ENCODE data around the gene FAM76B.
"Not testable (repeated sequence)": the region's sequence is repeated elsewhere in the genome, so short reads cannot be mapped to it uniquely, and the experiment has no call there.

Gene FAM76B

DNA sequence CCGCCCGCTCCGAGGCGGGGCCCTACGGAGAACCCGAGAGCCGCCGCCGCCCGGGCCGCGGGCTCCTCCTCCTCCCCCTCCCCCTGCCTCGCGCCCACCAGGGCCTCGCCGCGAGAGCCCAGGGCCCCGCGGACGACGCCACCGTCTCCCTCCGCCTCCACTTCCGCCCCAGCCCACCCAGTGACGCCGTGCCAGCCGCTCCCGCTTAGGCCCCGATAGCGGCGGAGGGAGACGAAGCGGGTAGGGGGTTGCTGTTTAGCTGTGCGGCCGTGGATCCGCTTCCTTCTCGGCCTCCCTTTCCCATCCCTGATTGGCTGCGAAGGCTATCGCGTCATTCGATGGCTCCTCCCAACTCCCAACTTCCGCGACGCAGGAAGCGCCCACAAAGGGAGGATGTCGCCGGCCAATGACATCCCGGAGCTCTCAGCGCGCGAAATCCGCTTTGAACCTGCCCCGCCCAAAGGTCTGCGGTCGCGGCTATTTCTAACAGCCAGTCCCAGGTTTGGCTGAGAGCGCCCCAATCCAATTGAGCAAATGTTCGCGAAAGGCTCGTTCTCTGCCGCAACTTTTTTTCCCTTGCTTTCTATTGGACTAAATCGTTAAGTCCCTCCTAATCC, at the start of gene FAM76B:
Gene FAM76B (minus strand): TSS at position 277 of the 617 bp plus-strand sequence. CDS start 304 bp downstream, outside the sequence.
- peak; percentile 95 for DNase-seq

DNA sequence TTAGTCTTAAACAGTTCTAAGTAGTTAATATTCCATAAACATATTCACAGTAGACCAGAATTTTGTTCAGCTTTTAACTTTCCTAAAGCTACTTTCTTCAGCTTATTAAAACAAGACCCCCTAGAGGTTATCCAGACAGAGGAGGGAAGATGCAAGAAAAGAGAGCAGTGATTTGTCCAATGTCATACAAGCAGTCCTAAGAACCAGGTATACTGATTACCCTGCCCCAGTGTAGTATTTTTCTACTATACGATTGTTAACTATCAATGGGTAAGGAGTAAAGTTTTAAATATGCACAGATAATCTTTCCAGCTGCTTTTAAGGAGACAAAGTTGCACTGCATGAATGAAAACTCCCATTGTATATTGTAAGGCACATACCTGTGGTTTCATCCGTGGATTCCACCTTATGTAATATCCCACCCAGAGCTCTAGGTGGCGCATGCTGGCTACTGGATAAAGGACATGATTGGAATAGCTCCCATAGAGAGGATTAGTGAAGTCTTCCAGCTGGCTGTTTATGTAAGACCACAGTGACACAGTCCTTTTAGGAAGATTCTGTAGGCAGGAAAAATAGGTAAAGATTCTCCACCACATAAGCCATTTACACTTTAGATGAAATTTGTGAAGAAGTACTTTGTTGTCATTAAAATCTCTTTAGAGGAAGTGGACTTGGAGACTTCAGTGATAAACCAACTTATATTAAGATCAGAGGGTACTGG, 46.3 kb upstream of the FAM76B start:
- DNase-seq: peak; percentile 45

- no peak for DNase-seq
These were observed 45.8 kb upstream of the FAM76B start for GRCh38 chr11:95835351-95835750.

DNA sequence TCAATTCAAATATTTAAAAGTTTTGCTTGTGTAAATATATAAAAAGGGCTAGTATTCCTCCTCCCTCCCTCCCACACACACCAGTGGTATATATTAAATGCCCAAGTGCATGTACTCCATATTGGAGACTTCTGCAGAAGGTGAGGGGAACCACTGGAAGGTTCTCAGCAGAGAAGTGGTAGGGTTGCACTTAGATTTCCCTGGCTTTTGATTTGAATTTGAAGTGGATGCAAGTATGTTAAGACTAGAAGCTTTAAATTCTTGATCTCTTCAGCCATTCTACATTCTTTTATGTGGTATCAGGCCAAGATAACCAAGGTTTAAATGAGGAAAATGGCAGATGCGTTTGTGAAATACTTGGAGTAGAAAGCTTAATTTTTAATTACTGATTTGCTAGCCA, 43.8 kb upstream of the FAM76B start:
- DNase-seq: no peak

DNA sequence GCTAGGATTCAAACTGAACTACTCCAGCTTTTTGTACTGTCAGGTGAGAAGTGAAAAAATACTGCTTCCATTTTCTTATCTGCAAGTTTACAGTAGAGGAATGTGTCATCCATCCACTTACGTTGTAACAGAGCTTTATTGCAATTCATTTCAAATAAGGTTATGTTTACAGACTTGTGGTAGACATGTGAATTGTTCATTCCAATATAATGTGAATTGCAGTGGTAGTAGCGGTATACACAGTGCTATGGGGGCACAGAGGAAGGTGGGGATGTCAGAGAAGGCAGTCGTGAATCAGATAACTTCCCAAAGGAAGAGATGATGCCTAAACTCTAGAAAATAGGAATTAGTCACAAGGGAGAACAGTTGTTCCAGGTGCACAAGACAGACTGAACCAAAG, 43.2 kb upstream of the FAM76B start:
- DNase-seq: no peak

GRCh38 chr11:95831198-95831883, 41.8 kb upstream of the FAM76B start:
- no peak for DNase-seq

- DNase-seq: no peak
These were observed 40.1 kb upstream of the FAM76B start for GRCh38 chr11:95829580-95830259.

DNA sequence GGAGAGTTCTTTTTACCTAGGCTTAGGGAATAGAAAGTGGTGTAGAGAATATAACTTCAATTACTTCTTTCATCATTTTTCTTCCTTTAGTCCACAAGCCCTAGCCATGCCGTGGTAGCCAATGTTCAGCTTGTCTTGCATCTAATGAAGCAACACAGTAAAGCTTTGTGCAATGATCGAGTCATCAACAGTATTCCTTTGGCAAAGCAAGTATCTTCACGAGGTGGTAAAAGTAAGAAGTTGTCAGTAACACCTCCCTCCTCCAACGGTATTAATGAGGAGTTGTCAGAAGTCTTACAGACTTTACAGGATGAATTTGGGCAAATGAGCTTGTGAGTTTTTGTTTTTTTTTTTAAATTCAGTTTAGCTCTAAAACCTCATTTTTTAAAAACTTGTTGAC, 38.1 kb upstream of the FAM76B start:
- no peak for DNase-seq

DNA sequence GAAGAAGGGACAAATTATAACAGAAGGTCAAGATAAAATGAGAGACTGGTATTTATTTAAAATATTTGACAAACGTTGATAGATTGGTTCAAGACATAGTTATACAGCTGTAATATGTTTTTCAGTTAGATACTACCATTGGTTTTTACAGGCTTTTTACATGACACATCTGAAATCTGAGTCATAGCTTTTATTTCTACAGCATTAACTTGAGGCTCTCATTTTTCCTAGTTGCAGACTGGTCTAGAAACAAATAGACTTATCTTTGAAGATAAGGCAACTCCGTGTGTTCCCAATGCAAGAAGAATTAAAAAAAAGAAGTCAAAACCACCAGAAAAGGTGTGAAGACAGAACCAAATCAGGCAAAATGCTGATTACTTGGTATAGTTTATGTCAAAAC, 32.1 kb upstream of the FAM76B start:
- no peak for DNase-seq

GRCh38 chr11:95816037-95816436, 26.5 kb upstream of the FAM76B start:
- no peak for DNase-seq

GRCh38 chr11:95811052-95811451, 21.5 kb upstream of the FAM76B start:
- not testable (repeated sequence) for DNase-seq

GRCh38 chr11:95806464-95806863, 16.9 kb upstream of the FAM76B start:
- DNase-seq: not testable (repeated sequence)

- DNase-seq: no peak
These were observed 16.3 kb upstream of the FAM76B start for GRCh38 chr11:95805869-95806268.

DNA sequence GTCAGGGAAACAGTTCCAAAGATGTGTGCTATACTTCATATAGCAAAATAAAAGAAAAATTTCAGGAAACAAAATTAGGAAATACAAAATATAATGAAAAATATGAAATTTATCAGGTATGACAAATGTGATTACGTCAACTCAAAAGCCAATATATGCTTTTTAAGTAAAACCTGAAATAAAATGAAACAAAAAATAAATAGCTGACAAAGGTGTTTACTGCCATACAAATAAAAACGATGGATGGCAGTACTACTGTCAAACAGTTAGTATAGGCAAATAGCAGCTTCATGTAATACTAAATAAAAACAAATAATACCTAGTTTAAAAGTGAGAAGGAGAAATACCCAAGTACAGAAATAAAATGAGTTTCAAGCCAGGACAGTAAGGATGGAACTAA, 14.4 kb upstream of the FAM76B start:
- no peak for DNase-seq

DNA sequence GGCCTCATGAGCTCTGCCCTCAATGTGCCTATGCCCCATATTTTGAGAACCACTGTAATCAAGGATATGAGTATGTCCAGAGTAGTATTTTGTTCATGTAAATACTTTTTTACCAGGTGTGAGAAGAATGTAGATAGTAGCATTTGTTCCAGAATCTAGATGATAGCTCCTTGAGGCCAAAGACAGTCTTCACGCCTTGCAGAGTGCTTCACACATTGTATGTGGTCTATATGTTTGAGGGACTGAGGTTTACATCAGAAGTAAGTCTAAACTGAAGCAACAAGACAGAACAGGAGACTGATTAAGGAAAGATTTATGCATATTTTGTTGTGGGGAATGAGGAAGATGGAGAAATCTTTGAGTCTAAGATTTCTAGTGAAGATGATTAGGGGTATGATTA, 13.2 kb upstream of the FAM76B start:
- DNase-seq: no peak

DNA sequence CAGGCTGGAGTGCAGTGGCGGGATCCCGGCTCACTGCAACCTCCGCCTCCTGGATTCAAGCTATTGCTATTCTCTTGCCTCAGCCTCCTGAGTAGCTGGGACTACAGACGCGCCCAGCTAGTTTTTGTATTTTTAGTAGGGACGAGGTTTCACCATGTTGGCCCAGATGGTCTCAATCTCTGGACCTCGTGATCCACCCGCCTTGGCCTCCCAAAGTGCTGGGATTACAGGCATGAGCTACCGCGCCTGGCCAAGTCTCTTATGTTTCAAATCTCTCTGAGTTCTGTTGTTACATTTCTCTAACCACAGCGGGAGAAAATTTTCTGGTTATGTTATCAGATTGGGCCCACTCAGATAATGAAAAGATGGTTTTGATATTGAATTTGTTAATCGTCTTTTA, 10.9 kb upstream of the FAM76B start:
- no peak for DNase-seq

- DNase-seq: no peak
These were observed 10.0 kb upstream of the FAM76B start for GRCh38 chr11:95799546-95799945.

DNA sequence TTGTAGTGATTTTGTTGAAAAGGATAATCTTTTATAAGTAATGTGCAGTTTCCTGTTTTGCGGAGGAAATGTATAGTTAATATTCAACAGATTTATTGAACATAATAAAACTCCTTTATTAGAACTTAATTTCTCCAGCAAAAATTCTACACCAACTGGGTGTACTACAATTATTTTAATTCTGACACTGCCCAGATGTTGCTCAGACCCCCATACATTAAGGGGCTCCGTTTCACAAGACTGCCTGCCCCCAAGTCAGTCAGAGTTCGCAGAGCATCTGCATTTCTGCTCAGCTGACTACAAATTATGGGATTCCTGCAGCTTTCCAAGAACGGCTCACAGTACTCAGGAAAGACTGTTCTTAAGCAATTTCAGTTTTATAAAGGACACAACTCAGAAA, 6.9 kb upstream of the FAM76B start:
- no peak for DNase-seq

DNA sequence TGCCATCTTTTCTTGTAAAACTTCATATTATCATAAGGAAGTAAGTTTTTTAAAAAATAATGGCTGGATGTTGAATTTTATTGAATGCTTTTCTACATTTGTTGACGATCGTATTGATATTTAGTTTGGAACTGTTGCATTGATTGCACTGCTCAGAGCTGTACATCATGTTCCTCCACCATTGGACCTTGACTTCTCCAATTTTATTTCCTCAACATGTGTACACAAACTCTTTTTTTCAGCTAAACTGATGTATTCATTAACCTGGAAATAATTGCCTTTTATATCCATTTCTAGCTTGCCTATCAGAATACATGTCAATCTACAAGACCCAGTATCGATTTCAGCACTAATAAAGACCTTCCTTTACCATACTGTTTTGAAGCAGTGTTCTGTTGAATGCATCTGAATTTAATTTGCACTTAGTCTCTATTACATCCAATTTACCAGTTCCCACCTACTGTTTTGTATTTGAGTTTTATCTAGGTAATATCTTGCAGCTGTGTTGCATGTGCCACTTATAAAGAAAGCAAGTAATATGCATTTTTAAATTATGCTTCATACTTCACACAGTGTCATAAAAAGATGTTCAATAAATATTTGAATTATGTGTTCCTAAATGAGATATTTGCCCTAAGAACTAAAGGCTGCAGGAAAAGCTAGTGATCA, 6.2 kb upstream of the FAM76B start:
- no peak for DNase-seq

GRCh38 chr11:95794086-95794485, 4.5 kb upstream of the FAM76B start:
- no peak for DNase-seq

DNA sequence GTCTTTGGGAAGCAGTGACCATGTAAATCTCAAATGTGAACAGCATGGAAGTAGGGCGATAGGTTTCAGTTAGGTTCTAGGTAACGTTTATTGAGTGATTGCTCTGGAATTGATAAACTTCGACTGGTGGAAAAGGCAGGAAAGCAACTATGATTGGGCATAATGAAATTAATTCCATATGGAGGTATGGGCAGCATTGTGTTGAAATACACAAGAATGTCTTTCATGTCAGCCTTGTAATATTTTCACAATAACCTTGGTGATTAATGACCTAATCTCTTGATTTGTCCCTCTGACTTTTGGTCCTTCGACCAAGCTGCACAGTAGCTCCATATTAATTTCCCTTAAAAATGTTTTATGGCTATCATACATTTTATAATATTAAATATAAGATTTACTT, 3.5 kb upstream of the FAM76B start:
- DNase-seq: no peak

GRCh38 chr11:95792700-95793099, 3.1 kb upstream of the FAM76B start:
- no peak for DNase-seq

DNA sequence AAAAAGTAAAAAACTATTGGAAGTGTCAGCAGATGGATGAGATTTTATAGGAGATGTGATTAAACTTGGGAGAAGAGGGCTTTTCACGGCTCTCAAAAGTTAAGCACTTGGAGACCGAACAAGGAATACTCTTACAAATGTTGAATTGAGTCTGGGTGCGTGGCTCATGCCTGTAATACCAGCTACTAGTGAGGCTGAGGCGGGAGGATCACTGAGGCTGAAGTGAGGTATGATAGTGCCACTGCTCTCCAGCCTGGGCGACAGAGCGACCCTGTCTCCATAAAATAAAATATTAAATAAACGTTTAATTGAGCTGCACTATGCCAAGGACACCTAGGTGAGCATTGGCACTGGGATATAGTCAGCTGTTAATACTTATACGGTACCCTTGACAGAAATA, 2.6 kb upstream of the FAM76B start:
- no peak for DNase-seq

All from NCI-H2107 (cell line).